Calu3 (cell line): ENCODE results near the gene COX6B1. TPM values are rescaled to one million over a fixed set of nuclear protein-coding genes. Genes with fewer than 3 reads are reported as not detected.

Experiments used
- BruUV-seq: library from RNA; stranded (reverse); fragments of 400-500 nt; replicated peaks from 2 replicates; lab custom pipeline; 2021; lab: Mats Ljungman, UMichigan
- CTCF ChIA-PET: fragments of 300-600 bp; sonication (Branson Sonifier 250); formaldehyde crosslinking; loops from one replicate; lab custom pipeline; 2022; ENCODE audit warnings: antibody characterized with exemption; lab: Charles Lee
- DNase-seq: peaks from one replicate; pipeline ENCODE4 v3.0.0; 2022
- H3K27ac Mint-ChIP-seq: one replicate; pipeline ENCODE4 v1.8.0; 2022; ENCODE audit warnings: mixed read lengths; ENCODE audit not compliant: unreplicated experiment
- H3K27me3 Mint-ChIP-seq: one replicate; pipeline ENCODE4 v1.8.0; 2022; ENCODE audit warnings: mixed read lengths; ENCODE audit not compliant: unreplicated experiment
- H3K36me3 Mint-ChIP-seq: one replicate; pipeline ENCODE4 v1.8.0; 2022; ENCODE audit warnings: mild to moderate bottlenecking, moderate library complexity, mixed read lengths; ENCODE audit not compliant: insufficient read depth, unreplicated experiment
- H3K4me1 Mint-ChIP-seq: one replicate; pipeline ENCODE4 v1.8.0; 2022; ENCODE audit warnings: mild to moderate bottlenecking, low read depth, mixed read lengths; ENCODE audit not compliant: unreplicated experiment
- H3K4me3 Mint-ChIP-seq: one replicate; pipeline ENCODE4 v1.8.0; 2022; ENCODE audit warnings: mild to moderate bottlenecking, low read depth, moderate library complexity, mixed read lengths; ENCODE audit not compliant: unreplicated experiment
- H3K9me3 Mint-ChIP-seq: one replicate; pipeline ENCODE4 v1.8.0; 2022; ENCODE audit warnings: low read depth, mixed read lengths; ENCODE audit not compliant: unreplicated experiment
- intact Hi-C: fragments of 100-400 bp; cut with micrococcal nuclease; formaldehyde crosslinking; loops from one replicate; pipeline ENCODE4 v1.10.0; 2022; ENCODE audit not compliant: unreplicated experiment
- total RNA-seq: library from RNA; stranded (reverse); gene quantifications from 2 replicates; pipeline ENCODE4 v1.2.3, GENCODE V29; 2022
- TF ChIP-seq, protein P1 (sequence below): fragments of 200-600 bp; IDR thresholded peaks from one replicate; pipeline ENCODE4 v1.8.0; 2022; ENCODE audit warnings: antibody characterized with exemption; ENCODE audit not compliant: unreplicated experiment

COX6B1 gene
- total RNA-seq, 1 experiment from 2014 or later: 497 TPM

DNA sequence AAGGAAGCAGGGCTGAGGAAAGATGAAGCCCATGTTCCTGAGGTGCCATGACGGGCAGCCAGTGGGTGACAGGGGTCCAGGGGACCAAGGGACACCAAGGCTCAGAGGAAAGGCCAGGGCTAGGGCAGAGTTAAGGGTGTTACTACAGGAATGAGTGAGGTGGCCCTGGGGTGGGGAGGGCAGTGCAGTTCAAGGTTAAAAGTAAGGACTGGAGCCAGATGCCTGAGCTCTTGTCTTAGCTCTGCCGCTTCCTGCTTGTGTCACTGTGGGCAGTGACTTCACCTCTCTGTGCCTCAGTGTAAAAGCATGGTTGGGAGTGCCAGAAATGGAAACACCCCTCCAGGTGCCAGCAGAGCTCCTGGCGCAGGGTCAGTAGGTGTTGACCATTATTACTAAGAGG is 11.5 kb upstream of the COX6B1 start:
- intact Hi-C loops: no loop called here
- TF ChIP-seq, protein P1, sequence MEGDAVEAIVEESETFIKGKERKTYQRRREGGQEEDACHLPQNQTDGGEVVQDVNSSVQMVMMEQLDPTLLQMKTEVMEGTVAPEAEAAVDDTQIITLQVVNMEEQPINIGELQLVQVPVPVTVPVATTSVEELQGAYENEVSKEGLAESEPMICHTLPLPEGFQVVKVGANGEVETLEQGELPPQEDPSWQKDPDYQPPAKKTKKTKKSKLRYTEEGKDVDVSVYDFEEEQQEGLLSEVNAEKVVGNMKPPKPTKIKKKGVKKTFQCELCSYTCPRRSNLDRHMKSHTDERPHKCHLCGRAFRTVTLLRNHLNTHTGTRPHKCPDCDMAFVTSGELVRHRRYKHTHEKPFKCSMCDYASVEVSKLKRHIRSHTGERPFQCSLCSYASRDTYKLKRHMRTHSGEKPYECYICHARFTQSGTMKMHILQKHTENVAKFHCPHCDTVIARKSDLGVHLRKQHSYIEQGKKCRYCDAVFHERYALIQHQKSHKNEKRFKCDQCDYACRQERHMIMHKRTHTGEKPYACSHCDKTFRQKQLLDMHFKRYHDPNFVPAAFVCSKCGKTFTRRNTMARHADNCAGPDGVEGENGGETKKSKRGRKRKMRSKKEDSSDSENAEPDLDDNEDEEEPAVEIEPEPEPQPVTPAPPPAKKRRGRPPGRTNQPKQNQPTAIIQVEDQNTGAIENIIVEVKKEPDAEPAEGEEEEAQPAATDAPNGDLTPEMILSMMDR: no peak
- H3K27me3 Mint-ChIP-seq: peaks cover 13% of the 10 kb centered on the region
- no peaks in the 10 kb centered on the region for H3K4me1 Mint-ChIP-seq
- BruUV-seq: no TSS peak
- peaks cover 57% of the 10 kb centered on the region for H3K36me3 Mint-ChIP-seq
- H3K4me3 Mint-ChIP-seq: no peak overlapping the region
- CTCF ChIA-PET: no interaction called here
- DNase-seq: no peak
- no peaks in the 10 kb centered on the region for H3K9me3 Mint-ChIP-seq
- H3K27ac Mint-ChIP-seq: no peak overlapping the region

DNA sequence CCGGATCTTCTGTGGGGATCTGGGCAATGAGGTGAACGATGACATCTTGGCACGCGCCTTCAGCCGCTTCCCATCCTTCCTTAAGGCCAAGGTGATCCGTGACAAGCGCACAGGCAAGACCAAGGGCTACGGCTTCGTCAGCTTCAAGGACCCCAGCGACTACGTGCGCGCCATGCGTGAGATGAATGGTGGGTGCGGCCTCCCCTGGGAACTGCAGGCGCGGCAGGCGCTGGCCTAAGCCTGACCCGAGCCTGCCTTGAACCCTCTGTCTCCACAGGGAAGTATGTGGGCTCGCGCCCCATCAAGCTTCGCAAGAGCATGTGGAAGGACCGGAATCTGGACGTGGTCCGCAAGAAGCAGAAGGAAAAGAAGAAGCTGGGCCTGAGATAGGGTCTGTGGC is 11.0 kb upstream of the COX6B1 start:
- CTCF ChIA-PET: no interaction called here
- H3K27ac Mint-ChIP-seq: no peak overlapping the region

DNA sequence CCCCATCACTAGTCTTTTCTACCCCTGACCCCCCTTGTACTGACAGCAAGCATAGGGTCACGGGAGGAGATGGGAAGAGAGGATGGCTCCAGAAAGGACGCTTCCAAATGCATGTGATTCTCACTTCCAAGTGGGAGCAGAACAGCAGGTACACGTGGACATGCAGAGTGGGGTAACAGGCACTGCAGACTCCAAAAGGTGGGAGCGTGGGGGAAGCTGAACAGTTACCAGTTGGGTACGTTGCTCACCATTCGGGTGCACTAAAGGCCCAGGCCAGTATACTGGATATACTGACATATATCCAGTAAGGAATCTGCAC is 8.8 kb upstream of the COX6B1 start:
- H3K36me3 Mint-ChIP-seq: peaks cover 58% of the 10 kb centered on the region
- no peak for DNase-seq

More for the DNA sequence above, 11.0 kb upstream of the COX6B1 start:
- DNase-seq: no peak
- Mint-ChIP-seq H3K36me3 (peaks cover 52% of the 10 kb centered on the region), H3K4me1 (no peaks in the 10 kb centered on the region), H3K9me3 (no peaks in the 10 kb centered on the region), H3K27me3 (peaks cover 13% of the 10 kb centered on the region), H3K4me3 (no peak overlapping the region)
- no TSS peak for BruUV-seq
- TF ChIP-seq, protein P1: no peak
- intact Hi-C loops: no loop called here

DNA sequence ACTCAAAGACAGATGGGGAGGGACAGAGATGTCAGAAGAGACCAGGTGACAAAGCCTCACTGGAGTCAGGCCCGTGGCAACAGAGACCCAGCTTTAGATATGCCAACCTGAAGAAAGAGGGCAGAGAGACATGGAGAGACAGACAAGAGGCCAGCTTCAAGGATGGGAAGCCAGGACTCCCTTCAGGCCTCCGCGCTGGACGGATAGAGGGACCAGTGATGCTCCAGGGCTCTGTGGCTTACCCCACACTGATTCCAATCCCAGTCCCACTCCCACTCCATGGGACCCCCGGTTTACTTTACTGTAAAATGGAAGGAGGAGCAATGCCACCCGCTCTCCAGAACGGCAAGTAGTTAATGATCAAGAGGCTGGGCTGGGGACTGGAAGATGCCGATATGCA is 8.3 kb upstream of the COX6B1 start:
- Mint-ChIP-seq H3K27me3 (peaks cover 13% of the 10 kb centered on the region), H3K36me3 (peaks cover 64% of the 10 kb centered on the region), H3K9me3 (no peaks in the 10 kb centered on the region), H3K4me1 (peaks cover 9% of the 10 kb centered on the region), H3K27ac (peak overlapping the region; percentile 21), H3K4me3 (no peak overlapping the region)
- BruUV-seq: no TSS peak
- no peak for DNase-seq
- TF ChIP-seq, protein P1: no peak
- CTCF ChIA-PET: interaction anchor here (0.7 kb wide), 1 partner anchor 48 kb away, joined by 3 read pairs; no protein-coding TSS in a partner anchor
- intact Hi-C loops: no loop called here

More for the DNA sequence above, 8.8 kb upstream of the COX6B1 start:
- H3K9me3 Mint-ChIP-seq: no peaks in the 10 kb centered on the region
- BruUV-seq: no TSS peak
- H3K27ac Mint-ChIP-seq: peak overlapping the region; percentile 21
- TF ChIP-seq, protein P1: no peak
- H3K27me3 Mint-ChIP-seq: peaks cover 13% of the 10 kb centered on the region
- intact Hi-C loops: no loop called here
- H3K4me3 Mint-ChIP-seq: no peak overlapping the region
- H3K4me1 Mint-ChIP-seq: peaks cover 3% of the 10 kb centered on the region
- CTCF ChIA-PET: no interaction called here
